TTC549 (cell line): ENCODE data around the gene JPH2.

Source experiments
- FAIRE-seq: peaks from 2 replicates; lab custom pipeline; 2012; peaks lifted over from hg19 to GRCh38; lab: Jason Lieb, UNC

JPH2 gene

DNA sequence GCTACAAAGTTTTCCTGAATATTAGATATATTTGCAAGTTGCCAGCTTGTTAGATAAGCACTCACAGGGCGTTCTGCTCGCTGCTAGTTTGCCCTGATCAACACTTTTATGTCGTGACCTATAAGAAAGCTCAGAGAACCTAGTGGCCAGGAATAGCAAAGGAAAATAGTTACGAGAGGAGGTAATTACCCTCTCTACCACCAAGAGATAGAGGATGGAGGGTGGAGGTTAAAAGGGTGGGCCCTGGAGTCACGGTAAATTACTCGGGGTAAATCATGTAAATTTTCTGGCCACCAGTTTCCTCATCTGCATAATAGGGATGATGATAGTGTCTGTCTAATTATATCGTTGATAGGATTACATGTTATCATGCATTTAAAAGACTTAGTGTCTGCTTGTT lies 87.2 kb downstream of the JPH2 start:
- no peak for FAIRE-seq

DNA sequence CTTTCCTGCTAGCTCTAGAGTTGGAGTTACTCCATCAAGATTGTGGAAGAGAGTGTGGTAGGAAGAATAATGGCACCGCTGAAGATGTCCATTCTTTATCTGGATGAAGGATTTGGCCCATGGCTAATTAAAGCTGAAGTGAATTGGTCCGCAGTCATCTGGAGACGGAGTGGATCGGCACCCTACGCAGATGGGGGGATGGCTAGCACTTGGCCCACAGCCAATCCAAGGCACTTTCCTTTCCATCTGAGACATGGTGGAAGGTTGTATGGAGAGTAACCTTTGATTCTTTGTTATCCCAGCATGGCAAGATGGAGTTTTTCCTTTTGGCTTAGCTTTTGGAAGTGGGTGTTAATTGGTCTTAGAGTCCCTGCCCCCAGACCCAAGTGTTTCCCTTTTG lies 88.3 kb downstream of the JPH2 start:
- FAIRE-seq: no peak

DNA sequence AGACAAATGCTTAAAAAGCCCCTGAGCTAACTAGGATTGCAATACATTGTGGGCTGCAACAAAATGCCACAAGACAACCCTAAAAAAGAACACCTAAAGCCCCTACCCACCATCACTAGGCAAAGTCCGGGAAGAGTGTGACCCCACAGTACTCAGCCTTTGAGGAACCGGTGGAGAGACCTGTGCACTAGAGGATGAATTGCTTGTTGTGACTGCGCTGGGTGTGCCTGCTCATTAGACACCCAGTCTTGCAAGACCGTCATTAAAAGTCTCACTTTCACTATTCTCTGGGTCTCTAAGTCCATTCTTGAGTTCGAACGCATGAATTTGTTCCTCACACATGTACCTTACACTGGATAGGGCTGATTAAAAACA lies 88.7 kb downstream of the JPH2 start:
- no peak for FAIRE-seq

GRCh38 chr20:44097521-44098255 lies 89.3 kb downstream of the JPH2 start:
- no peak for FAIRE-seq

GRCh38 chr20:44095831-44096230 lies 91.2 kb downstream of the JPH2 start:
- no peak for FAIRE-seq

DNA sequence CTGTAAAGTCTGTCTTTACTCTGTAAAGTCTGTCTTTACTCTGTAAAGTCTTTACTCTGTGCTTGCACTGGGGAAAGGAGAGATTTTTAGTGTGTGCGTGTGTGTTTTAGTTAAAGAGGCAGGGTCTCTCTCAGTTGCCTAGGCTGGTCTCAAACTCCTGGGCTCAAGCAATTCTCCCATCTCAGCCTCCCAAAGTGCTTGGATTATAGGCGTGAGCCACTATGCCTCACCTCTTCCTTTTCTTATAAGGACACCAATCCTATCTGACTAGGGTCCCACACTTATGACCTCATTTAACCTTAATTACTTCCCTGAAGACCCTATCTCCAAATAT lies 93.8 kb downstream of the JPH2 start:
- FAIRE-seq: no peak

GRCh38 chr20:44092551-44093248 lies 94.3 kb downstream of the JPH2 start:
- FAIRE-seq: no peak

GRCh38 chr20:44091026-44091425 lies 96.0 kb downstream of the JPH2 start:
- FAIRE-seq: no peak

- no peak for FAIRE-seq
Observed at GRCh38 chr20:44089987-44090674, 96.9 kb downstream of the JPH2 start.

- FAIRE-seq: no peak
Observed at GRCh38 chr20:44087857-44088120, 99.2 kb downstream of the JPH2 start.

GRCh38 chr20:44087051-44087856 lies 99.7 kb downstream of the JPH2 start:
- no peak for FAIRE-seq

- no peak for FAIRE-seq
Observed at GRCh38 chr20:44085616-44086434, 101.2 kb downstream of the JPH2 start.

GRCh38 chr20:44084891-44085290 lies 102.1 kb downstream of the JPH2 start:
- no peak for FAIRE-seq

DNA sequence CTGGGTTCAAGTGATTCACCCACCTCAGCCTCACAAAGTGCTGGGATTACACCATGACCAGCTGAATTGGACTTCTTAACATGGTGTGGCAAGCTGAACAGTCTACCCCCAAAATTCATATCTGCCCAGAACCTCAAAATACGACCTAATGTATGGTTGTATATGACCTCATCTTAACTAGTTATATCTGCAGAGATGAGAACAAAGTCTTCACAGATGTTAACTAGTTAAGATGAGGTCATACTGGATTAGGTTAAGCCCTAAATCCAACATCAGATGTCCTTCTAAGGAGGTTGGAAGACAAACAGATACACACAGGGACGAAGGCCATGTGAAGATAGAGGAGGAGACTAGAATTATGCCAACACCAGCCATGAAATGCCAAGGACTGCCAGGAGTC lies 102.5 kb downstream of the JPH2 start:
- FAIRE-seq: no peak

- no peak for FAIRE-seq
Observed at GRCh38 chr20:44083220-44083933, 103.6 kb downstream of the JPH2 start.

- no peak for FAIRE-seq
Observed at GRCh38 chr20:44081888-44082287, 105.1 kb downstream of the JPH2 start.

GRCh38 chr20:44081476-44081875 lies 105.5 kb downstream of the JPH2 start:
- FAIRE-seq: no peak

- FAIRE-seq: no peak
Observed at GRCh38 chr20:44080646-44081267, 106.2 kb downstream of the JPH2 start.

DNA sequence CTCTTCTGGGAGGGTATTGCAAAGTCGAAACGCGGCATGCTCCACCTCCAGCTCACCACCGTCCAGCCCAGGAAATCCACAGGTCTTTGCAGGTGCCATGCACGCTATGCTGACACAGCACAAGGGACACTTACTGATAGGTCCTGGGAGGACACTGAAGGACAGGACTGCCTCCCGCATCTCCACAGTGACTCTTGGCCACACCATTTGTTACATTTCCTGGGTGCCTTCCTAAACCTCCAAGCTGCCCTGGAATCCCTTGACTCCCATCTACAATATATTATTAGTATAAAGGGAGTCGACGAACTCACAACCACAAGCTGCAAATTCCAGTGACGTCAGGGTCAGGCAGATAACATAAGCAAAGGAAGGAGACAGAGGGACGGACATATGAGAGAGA lies 106.9 kb downstream of the JPH2 start:
- FAIRE-seq: no peak

GRCh38 chr20:44079291-44079690 lies 107.7 kb downstream of the JPH2 start:
- FAIRE-seq: no peak

- FAIRE-seq: no peak
Observed at GRCh38 chr20:44075950-44076232, 111.1 kb downstream of the JPH2 start.
